ENCODE data around the gene IL3RA. TPM values are rescaled to one million over a fixed set of nuclear protein-coding genes. Genes with fewer than 3 reads are reported as not detected.
A peak's percentile ranks its signal among the peaks of the same experiment; 100 is the strongest.
"Not testable (repeated sequence)": the region's sequence is repeated elsewhere in the genome, so short reads cannot be mapped to it uniquely, and the experiment has no call there.

The IL3RA gene
- total RNA-seq, 2 experiments from 2014 or later: not detected

DNA sequence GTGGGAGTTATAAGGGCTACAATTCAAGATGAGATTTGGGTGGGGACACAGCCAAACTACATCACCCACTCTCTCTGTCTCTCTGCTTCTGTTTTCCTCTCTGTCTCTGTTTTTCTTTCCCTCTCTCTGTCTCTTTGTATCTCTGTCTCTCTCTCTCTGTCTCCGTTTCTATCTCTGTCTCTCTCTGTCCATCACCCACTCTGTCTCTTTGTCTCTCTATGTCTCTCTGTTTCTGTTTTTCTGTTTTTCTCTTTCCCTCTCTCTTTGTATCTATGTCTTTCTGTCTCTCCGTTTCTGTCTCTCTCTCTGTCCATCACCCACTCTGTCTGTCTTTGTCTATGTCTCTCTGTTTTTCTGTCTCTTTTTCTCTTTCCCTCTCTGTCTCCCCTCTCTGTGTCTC, 25.3 kb downstream of the IL3RA start:
- no peak overlapping the region for H3K4me3 Mint-ChIP-seq
- H3K27me3 Mint-ChIP-seq (ENCODE audit: low read depth): no peaks in the 10 kb centered on the region
- peaks cover 4% of the 10 kb centered on the region for H3K9me3 Mint-ChIP-seq
- intact Hi-C loops (cut with micrococcal nuclease): no loop called here
- H3K36me3 Mint-ChIP-seq (ENCODE audit: low read depth): peaks cover 27% of the 10 kb centered on the region
- DNase-seq: no peak
- H3K4me1 Mint-ChIP-seq (ENCODE audit: low read depth): no peaks in the 10 kb centered on the region
- CTCF ChIA-PET: no interaction called here
- no peak overlapping the region for H3K27ac Mint-ChIP-seq

DNA sequence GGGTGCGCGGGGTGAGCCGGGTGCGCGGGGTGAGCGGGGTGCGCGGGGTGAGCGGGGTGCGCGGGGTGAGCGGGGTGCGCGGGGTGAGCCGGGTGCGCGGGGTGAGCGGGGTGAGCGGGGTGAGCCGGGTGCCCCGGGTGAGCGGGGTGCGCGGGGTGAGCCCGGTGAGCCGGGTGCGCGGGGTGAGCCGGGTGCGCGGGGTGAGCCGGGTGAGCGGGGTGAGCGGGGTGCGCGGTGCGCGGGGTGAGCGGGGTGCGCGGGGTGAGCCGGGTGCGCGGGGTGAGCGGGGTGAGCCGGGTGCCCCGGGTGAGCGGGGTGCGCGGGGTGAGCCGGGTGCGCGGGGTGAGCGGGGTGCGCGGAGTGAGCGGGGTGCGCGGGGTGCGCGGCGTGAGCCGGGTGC, 29.8 kb downstream of the IL3RA start:
- H3K9me3 Mint-ChIP-seq; DNase-seq; H3K4me1 Mint-ChIP-seq (ENCODE audit: low read depth); H3K27ac Mint-ChIP-seq; CTCF ChIA-PET; H3K27me3 Mint-ChIP-seq (ENCODE audit: low read depth); intact Hi-C loops (cut with micrococcal nuclease); H3K4me3 Mint-ChIP-seq: not testable (repeated sequence)
- peaks cover 14% of the 10 kb centered on the region for H3K36me3 Mint-ChIP-seq (ENCODE audit: low read depth)

DNA sequence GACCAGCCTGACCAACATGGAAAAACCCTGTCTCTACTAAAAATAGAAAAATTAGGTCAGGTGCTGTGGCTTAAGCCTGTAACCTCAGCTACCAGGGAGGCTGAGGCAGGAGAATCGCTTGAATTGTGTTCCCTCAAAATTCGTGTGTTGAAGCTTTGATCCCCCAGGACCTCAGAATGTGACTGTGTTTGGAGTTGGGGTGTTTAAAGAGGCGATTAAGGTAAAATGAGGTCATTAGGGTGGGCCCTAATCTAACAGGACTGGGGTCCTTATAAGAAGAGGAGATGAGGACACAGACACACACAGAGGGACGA, 31.8 kb downstream of the IL3RA start:
- intact Hi-C loops (cut with micrococcal nuclease): no loop called here
- Mint-ChIP-seq H3K4me3 (no peak overlapping the region), H3K27ac (no peak overlapping the region), H3K9me3 (no peaks in the 10 kb centered on the region), H3K4me1 (ENCODE audit: low read depth) (no peaks in the 10 kb centered on the region), H3K36me3 (ENCODE audit: low read depth) (peaks cover 7% of the 10 kb centered on the region), H3K27me3 (ENCODE audit: low read depth) (no peaks in the 10 kb centered on the region)
- DNase-seq: no peak
- CTCF ChIA-PET: no interaction called here

DNA sequence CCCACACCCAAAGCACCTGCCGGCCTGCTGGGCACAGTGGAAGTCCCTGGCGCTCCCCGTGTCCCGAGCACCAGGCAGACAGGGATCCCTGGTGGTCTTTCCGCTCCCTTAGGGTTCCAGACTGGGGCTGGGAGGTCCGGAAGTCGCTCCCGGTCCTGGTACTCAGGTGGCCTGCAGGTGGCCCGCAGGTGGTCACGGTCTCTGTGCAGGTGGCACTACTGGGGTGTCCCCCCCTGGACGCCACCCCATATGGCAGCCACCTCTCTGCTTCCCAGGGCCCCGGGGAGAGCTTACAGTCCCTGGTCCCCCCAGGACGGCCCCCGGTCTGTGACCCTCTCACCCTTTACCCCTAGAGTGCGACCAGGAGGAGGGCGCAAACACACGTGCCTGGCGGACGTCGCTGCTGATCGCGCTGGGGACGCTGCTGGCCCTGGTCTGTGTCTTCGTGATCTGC, 41.7 kb downstream of the IL3RA start:
- H3K36me3 Mint-ChIP-seq (ENCODE audit: low read depth): peaks cover 4% of the 10 kb centered on the region
- H3K4me3 Mint-ChIP-seq: no peak overlapping the region
- H3K9me3 Mint-ChIP-seq: no peaks in the 10 kb centered on the region
- H3K27ac Mint-ChIP-seq: no peak overlapping the region
- intact Hi-C loops (cut with micrococcal nuclease): no loop called here
- CTCF ChIA-PET: no interaction called here
- H3K27me3 Mint-ChIP-seq (ENCODE audit: low read depth): no peaks in the 10 kb centered on the region
- H3K4me1 Mint-ChIP-seq (ENCODE audit: low read depth): peaks cover 3% of the 10 kb centered on the region
- no peak for DNase-seq

DNA sequence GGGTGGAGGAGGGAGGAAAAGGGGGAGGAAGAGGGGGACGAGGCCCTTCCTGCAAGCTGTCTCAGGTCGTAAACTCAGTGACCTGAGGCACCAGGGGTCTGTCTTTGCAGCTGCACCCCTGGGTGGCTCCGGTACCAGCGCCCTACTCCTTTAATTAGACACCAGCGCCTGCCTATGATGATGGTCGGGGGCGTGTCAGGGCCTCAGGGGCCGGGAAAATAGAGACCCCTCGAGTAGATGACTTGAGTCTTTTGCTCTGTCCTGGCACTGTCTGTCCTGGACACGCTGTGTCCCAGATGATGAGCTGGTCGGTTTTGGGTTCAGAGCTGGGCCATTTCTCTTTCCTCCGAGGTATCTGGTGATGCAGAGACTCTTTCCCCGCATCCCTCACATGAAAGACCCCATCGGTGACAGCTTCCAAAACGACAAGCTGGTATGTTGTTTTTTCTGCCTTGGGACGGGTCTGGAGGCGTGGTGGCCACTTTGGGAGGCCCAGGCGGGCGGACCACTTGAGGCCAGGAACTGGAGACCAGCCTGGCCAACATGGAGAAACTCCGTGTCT, 44.2 kb downstream of the IL3RA start:
- no peak overlapping the region for H3K27ac Mint-ChIP-seq
- intact Hi-C loops (cut with micrococcal nuclease): no loop called here
- peaks cover 20% of the 10 kb centered on the region for H3K36me3 Mint-ChIP-seq (ENCODE audit: low read depth)
- peaks cover 3% of the 10 kb centered on the region for H3K4me1 Mint-ChIP-seq (ENCODE audit: low read depth)
- CTCF ChIA-PET: no interaction called here
- no peak for DNase-seq
- H3K27me3 Mint-ChIP-seq (ENCODE audit: low read depth): no peaks in the 10 kb centered on the region
- H3K9me3 Mint-ChIP-seq: no peaks in the 10 kb centered on the region
- H3K4me3 Mint-ChIP-seq: no peak overlapping the region

DNA sequence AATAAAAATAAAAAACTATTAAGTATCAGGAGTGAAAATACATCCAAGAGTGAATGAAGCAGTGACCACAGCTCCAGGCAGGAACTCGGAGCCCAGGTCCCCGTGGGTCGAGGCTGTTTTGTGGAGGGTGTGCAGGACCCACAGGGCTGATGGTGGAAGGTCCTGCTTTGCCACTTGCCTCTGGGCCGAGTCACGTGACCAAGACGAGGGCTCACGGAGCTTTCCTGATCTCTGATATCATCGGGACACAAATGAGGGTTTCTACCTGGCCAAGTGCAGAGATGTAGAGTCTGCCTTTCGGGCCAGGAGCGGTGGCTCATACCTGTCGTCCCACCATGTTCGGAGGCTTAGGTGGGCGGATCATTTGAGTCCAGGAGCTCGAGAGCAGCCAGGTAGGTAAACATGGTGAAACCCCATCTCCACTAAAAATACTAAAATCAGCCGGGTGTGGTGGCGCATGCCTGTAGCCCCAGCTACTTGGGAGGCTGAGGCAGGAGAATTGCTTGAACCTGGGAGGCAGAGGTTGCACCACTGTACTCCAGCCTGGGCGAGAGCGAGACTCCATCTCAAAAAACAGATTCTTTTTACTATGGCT, 48.2 kb downstream of the IL3RA start:
- CTCF ChIA-PET: no interaction called here
- Mint-ChIP-seq H3K9me3 (no peaks in the 10 kb centered on the region), H3K36me3 (ENCODE audit: low read depth) (peaks cover 55% of the 10 kb centered on the region), H3K4me1 (ENCODE audit: low read depth) (peaks cover 22% of the 10 kb centered on the region), H3K4me3 (no peak overlapping the region), H3K27ac (no peak overlapping the region), H3K27me3 (ENCODE audit: low read depth) (no peaks in the 10 kb centered on the region)
- intact Hi-C loops (cut with micrococcal nuclease): no loop called here
- no peak for DNase-seq

DNA sequence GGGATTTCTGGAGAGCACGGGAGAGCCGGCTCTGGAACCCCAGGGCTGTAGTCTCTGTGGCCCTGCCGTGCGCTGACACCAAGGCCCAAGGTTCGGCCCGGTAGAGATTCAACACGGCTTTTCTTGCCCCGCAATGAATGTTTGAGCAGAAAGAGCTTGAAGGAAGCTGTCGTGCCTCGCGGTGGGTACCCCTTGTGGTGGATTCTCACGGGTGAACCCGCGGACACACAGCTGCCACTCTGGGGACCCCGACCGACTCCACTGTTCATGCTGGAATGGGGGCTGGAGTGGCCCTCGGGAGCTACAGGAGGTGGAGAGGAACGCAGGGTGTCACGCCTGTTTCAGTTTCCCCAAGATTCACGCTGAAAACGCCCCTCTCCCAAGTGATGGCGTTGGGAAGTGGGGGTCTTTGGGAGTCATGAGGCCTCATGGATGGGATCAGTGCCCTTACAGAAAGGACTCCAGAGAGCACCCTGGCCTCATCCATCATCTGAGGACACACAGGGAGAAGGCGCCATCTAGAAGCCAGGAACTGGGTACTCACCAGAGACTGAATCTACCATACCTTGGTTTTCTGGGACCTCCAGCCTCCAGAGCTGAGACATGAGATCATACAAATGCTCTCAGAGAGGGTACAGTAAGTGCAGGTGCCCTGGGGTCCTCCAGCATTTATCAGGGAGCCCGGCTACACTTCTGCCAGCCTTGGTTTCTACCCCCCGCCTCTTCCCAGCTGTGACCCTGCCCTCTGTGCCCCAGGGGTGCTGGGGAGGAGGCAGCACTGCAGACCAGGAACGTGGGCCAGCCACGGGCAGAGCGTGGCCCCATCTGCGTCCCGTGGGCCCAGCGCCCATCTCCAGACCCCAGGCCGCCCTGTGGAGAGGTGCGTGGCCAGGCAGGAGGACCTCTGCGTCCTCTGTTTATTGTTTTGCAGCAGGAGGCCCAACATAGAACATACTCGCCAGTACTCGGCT, 49.0 kb downstream of the IL3RA start:
- Mint-ChIP-seq H3K27me3 (ENCODE audit: low read depth) (no peaks in the 10 kb centered on the region), H3K36me3 (ENCODE audit: low read depth) (peaks cover 60% of the 10 kb centered on the region), H3K4me1 (ENCODE audit: low read depth) (peaks cover 25% of the 10 kb centered on the region), H3K27ac (no peak overlapping the region), H3K9me3 (no peaks in the 10 kb centered on the region), H3K4me3 (no peak overlapping the region)
- intact Hi-C loops (cut with micrococcal nuclease): no loop called here
- CTCF ChIA-PET: no interaction called here
- DNase-seq: no peak

DNA sequence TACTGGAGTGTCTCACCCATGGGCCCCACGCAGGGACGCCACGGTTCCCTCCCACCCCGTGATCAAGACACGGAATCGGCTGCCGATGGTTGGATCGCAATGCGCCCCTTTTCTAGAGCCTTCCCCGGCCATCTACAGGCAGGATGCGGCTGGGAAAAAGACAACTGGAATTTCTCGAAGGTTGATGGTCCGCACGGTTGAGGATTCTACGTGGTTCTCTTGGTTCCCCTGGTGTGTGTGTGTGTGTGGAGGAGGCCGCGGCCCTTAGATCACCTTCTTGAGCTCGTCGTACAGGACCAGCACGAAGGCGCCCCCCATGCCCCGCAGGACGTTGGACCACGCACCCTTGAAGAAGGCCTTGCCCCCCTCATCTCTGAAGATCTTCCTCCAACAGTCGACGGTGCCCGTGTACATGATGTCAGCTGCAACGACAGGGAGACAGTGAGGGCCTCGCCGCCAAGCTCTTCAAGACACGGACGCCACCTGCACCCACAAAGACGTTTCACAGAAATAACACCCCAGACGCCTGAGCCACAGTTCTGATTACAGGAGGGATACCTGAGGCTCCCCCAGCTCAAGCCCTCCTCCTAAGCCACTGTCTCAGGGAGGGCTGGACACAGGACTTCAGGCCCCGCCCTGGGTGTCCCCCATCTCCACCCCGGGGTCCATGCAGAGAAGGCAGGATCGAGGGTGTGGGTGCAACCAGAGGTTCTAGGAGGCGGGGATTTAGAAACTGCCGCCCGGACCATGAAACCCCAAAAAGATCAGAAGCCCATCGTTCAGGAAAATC, 49.9 kb downstream of the IL3RA start:
- Mint-ChIP-seq H3K9me3 (no peaks in the 10 kb centered on the region), H3K4me3 (no peak overlapping the region), H3K27ac (no peak overlapping the region), H3K36me3 (ENCODE audit: low read depth) (peaks cover 69% of the 10 kb centered on the region), H3K4me1 (ENCODE audit: low read depth) (peaks cover 31% of the 10 kb centered on the region), H3K27me3 (ENCODE audit: low read depth) (no peaks in the 10 kb centered on the region)
- intact Hi-C loops (cut with micrococcal nuclease): no loop called here
- DNase-seq: no peak
- CTCF ChIA-PET: no interaction called here

DNA sequence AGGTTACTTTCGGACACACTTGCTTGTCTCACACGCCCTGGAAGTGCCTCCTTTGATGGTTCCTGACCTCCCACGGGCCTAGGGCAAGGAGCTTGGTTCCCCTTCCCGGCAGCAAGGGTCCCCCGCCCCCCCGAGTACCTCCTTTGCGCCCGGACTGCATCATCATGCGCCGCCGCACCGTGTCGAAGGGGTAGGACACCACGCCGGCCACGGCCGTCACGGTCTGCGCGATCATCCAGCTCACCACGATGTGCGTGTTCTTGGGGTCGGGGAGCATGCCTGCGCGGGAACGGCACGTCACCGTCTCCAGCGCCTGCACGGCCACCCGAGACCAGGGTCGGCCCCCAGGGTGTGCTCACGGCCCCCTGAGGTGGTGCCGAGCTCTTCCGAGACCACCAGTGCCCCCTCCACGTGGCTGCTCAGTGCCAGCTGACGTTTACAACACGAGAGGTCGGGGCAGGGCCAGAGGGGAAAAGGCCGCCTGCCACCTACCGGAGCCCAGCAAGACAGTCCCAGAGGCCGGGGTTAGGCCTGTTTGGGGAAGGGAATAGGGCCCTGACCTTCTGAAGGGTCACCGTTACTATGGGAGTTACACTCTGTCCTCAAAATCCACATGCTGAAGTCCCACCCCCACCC, 50.7 kb downstream of the IL3RA start:
- Mint-ChIP-seq H3K4me1 (ENCODE audit: low read depth) (peaks cover 31% of the 10 kb centered on the region), H3K27me3 (ENCODE audit: low read depth) (no peaks in the 10 kb centered on the region), H3K9me3 (no peaks in the 10 kb centered on the region), H3K4me3 (no peak overlapping the region), H3K27ac (peak overlapping the region; percentile 5), H3K36me3 (ENCODE audit: low read depth) (peaks cover 67% of the 10 kb centered on the region)
- intact Hi-C loops (cut with micrococcal nuclease): no loop called here
- CTCF ChIA-PET: no interaction called here
- no peak for DNase-seq

DNA sequence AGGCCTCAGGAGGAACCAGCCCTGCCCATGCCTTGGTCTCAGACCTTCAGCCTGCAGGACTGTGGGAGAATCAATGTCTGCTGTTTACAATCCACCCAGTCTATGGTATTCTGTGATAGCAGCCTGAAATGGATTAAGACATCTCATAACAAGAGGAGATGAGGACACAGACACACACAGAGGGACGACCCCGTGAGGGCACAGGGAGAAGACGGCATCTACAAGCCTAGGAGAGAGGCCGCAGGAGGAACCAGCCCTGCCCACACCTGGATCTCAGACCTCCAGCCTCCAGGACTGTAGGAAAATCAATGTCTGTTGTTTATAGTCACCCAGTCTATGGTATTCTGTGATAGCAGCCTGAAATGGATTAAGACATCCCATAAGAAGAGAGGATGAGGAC, 52.1 kb downstream of the IL3RA start:
- no peaks in the 10 kb centered on the region for H3K27me3 Mint-ChIP-seq (ENCODE audit: low read depth)
- H3K4me3 Mint-ChIP-seq: peak overlapping the region; percentile 39
- H3K36me3 Mint-ChIP-seq (ENCODE audit: low read depth): peaks cover 64% of the 10 kb centered on the region
- H3K27ac Mint-ChIP-seq: no peak overlapping the region
- CTCF ChIA-PET: no interaction called here
- H3K9me3 Mint-ChIP-seq: no peaks in the 10 kb centered on the region
- H3K4me1 Mint-ChIP-seq (ENCODE audit: low read depth): peaks cover 37% of the 10 kb centered on the region
- DNase-seq: no peak
- intact Hi-C loops (cut with micrococcal nuclease): no loop called here

DNA sequence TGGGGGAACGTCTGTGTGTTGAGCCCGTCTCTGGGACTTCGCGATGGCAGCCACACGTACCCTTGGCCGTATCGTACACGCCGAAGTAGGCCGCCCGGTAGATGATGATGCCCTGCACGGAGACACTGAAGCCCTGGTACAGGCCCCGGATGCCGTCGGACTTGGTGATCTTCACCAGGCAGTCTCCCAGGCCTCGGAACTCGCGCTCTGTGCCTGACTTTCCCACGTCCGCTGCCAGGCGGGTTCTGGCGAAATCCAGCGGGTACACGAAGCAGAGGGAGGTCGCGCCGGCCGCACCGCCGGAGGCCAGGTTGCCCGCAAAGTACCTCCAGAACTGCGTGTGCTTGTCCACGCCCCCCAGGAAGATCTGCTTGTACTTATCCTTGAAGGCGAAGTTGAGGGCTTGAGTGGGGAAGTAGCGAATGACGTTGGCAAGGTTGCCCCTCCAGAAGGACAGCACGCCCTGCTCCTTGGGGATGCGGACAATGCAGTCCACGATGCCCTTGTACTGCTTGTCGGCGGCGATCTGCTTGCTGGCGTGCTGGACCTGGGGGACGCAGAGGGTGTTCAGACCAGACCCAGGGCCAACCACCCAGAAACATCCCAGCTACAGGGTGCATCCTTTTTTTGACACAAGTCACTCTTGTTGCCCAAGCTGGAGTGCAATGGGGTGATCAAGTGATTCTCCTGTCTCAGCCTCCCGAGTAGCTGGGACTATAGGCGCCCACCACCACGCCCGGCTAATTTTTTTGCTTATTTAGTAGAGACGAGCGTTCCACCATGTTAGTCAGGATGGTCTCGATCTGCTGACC, 52.8 kb downstream of the IL3RA start:
- Mint-ChIP-seq H3K27me3 (ENCODE audit: low read depth) (no peaks in the 10 kb centered on the region), H3K9me3 (no peaks in the 10 kb centered on the region), H3K4me3 (peak overlapping the region; percentile 52), H3K4me1 (ENCODE audit: low read depth) (peaks cover 44% of the 10 kb centered on the region), H3K27ac (no peak overlapping the region), H3K36me3 (ENCODE audit: low read depth) (peaks cover 60% of the 10 kb centered on the region)
- CTCF ChIA-PET: no interaction called here
- DNase-seq: no peak
- intact Hi-C loops (cut with micrococcal nuclease): no loop called here

DNA sequence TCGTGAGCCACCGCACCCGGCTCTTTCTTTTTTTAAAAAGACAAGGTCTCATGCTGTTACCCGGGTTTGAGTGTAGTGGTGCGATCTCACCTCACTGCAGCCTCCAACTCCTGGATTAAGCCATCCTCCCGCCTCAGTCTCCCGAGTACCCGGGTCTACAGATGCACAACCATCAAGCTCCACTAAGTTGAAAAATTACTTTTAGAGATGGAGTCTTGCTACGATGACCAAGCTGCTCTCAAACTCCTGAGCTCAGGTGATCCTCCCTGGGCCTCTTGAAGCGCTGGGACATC, 53.4 kb downstream of the IL3RA start:
- Mint-ChIP-seq H3K4me1 (ENCODE audit: low read depth) (peaks cover 49% of the 10 kb centered on the region), H3K27ac (no peak overlapping the region), H3K9me3 (no peaks in the 10 kb centered on the region), H3K4me3 (peak overlapping the region; percentile 52), H3K27me3 (ENCODE audit: low read depth) (no peaks in the 10 kb centered on the region), H3K36me3 (ENCODE audit: low read depth) (peaks cover 55% of the 10 kb centered on the region)
- no peak for DNase-seq
- intact Hi-C loops (cut with micrococcal nuclease): loop anchor here (10.0 kb wide), 1 partner anchor 1225 kb away; no protein-coding TSS in a partner anchor
- CTCF ChIA-PET: no interaction called here

Data from activated naive CD4-positive, alpha-beta T cell treated with anti-CD3 and anti-CD28 coated beads for 36 hours (primary cell).